GM18868 (cell line): Measurements from ENCODE around the gene RWDD4.

Source experiments
- ATAC-seq: cut with Tn5 transposase; IDR thresholded peaks from one replicate; pipeline ENCODE4 v1.9.1; 2021; ENCODE audit warnings: mild to moderate bottlenecking, moderate library complexity; ENCODE audit not compliant: unreplicated experiment

The RWDD4 gene

DNA sequence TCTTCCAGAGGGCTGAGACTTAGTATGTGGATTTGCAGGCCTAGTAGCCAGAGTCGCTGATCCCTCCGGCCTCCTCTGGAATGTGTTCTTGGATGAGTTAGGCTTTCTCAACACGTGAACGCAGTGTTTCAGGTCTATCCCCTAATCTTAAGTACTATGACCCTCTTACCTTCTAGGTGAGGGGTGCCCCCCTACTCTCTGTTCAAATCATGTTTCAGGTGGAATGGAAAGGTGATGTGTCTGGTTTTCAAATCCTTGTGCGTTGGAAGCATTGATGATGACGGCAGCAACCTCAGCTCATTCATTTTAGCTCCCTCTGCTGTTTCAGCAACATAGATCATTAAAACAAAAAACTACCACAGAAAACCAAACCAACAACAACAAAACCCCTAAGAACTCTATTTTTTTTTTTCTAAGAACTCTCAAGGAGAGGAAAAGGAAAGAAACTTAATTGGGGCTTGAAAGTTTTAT lies 56.4 kb downstream of the RWDD4 start:
- ATAC-seq: no peak

DNA sequence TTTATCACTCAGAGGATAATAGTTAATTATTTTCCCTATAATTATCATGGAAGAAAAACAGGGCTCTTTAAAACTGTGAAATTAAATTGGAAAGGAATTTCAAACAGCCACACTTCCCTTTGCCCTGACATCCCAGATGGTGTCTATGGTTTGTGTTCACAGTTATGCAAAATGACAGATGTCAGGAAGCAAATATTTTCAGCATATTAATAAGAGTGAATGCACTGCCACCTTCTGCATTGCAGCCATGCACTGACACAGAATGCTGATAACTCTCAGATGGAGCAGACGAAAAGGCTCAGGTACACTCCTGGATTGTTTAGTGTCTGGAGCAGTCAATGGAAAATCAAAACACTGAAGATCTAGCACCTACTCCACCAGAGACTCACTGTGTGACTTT lies 57.6 kb downstream of the RWDD4 start:
- ATAC-seq: no peak

DNA sequence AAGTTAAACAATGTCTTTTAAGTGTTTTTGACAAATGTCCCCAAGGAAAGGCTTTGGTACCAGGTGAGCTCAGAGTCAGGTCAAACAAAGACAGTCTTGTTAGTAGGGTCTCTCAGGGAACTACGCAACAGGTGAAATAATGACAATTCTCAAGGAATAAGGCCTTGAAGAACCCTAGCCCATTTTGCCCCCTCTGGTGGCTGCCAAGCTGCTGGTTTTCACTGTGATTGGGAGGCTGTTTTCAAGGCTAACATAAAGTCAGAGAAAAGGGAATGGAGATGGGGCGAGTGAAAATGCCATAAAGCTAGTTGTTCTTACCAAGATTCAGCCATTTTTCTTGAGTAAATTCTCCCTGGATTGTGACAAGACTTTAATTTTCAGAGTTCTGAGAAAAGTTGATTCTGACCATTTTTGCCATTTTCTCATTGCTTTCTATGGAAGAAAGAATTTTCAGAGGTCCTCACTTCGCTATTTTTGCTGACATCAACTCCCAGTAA lies 58.7 kb downstream of the RWDD4 start:
- no peak for ATAC-seq

DNA sequence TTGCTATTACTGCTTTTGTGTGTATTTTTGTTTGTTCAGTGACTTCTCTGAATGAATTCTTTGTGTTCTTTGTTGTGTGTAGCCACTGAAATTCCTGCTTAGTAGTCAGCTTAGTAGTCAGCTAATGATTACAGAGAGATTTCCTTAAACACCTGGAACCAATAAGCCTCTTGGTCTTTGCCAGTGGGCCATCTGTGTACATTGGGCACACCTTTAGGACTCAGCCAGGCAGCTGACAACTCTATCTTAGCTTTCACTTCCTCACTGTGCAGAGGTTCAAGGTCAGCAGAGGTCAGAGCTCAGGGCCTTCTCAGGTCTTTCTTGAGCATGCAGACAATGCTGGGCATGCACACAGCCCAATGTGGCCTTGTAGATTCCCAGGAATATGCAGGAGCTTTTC lies 59.3 kb downstream of the RWDD4 start:
- ATAC-seq: no peak

DNA sequence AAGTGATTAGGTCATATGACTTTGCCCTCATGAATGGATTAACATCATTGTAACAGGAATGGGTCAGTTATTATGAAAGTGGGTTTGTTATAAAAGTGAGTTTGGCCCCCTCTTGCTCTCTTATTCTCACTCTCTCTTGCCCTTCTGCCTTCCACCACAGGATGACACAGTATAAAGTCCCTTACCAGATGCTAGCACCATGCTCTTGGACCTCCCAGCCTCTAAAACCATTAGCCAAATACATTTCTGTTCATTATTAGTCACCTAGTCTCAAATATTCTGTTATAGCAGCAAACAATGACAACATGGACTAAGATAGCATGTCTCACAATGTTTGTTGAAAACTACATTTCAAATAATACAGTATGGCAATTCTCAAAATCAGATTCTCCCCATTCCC lies 59.7 kb downstream of the RWDD4 start:
- ATAC-seq: no peak

DNA sequence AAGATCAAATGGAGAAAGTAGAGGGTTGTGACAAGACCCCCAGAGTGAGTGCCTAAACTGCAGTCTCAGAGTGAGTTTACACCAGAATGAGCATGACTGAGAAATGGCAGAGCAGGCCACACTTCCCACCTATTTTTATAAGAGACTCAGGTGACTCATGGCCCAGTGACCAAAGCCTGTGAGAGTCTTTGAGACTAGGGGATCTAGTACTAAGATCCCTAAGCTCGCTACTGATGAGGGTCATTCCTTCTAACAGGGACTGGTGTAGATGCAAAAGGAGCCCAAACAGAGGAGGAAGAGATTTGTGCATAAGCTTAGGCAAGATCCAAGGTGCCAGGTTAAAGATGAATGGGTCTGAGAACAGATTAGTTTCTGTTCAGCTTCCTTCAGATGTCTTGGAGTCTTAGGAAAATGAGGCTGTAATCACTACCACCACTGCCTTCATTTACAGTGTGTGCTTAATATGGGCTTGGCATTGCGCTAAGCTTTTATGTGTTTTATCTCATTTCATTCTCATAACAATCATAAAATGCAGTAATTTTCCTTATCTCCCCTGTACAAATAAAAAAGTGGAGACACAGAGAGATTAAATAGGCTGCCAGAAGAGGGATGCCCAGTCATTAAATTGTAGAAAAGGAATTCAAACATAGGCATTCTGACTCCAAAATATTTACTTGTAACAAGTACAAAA lies 62.8 kb downstream of the RWDD4 start:
- no peak for ATAC-seq

DNA sequence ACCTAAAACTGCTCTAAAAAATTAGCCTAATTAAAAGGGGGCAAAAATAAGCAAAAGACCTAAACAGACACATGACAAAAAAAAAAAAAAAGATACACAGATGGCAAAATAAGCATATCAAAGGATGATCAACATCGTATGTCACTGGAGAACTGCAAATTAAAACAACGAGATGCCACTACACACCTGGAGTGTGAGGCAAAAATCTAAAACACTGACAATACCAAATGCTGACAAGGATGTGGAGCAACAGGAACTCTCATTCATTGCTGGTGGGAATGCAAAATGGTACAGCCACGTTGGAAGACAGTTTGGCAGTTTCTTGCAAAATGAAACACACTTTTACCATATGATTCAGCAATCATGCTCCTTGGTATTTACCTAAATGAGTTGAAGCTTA lies 64.2 kb downstream of the RWDD4 start:
- ATAC-seq: no peak

DNA sequence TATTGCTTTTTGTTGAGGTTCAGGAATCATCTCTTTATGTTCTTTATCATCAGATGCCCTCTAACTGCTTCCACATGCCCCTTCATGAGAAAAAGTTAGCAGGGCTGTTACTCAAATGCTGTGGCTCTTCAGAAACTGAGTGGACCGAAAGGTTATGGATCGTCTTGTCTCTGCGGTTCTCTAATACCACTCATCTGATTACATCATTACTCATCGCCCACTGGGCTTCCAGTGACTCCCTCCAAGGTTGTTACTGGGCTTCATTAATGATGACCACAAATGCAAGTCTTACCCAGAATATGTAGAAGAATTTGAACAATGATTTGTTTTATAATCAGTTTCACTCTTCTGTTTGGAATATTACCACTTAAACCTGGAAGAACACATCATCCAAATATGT lies 67.7 kb downstream of the RWDD4 start:
- no peak for ATAC-seq
